Trophoblast cell (in vitro differentiated cells and primary cell): ENCODE measurements around the gene AMN.

Experiments used
- DNase-seq, 2 donors: peaks; one replicate each; pipeline ENCODE4 v3.0.0-alpha.2; 2016
- H2AFZ ChIP-seq: 2 replicates; pipeline ENCODE4 v1.6.1; 2013; ENCODE audit warnings: low read length, moderate library complexity, mild to moderate bottlenecking; ENCODE audit not compliant: insufficient read depth, poor library complexity
- H2AK5ac ChIP-seq: 2 replicates; pipeline ENCODE4 v1.6.1; 2013; ENCODE audit warnings: mild to moderate bottlenecking, low read length
- H2BK120ac ChIP-seq: 2 replicates; pipeline ENCODE4 v1.6.1; 2013; ENCODE audit warnings: low read length, mild to moderate bottlenecking, moderate library complexity; ENCODE audit not compliant: insufficient read depth, poor library complexity
- H2BK12ac ChIP-seq: 2 replicates; pipeline ENCODE4 v1.6.1; 2013; ENCODE audit warnings: mild to moderate bottlenecking, low read length, moderate library complexity
- H2BK5ac ChIP-seq: 2 replicates; pipeline ENCODE4 v1.6.1; 2013; ENCODE audit warnings: low read length, low read depth, moderate library complexity, mild to moderate bottlenecking; ENCODE audit not compliant: poor library complexity
- H3K14ac ChIP-seq: 2 replicates; pipeline ENCODE4 v1.6.1; 2013; ENCODE audit warnings: mild to moderate bottlenecking, low read length
- H3K18ac ChIP-seq: 2 replicates; pipeline ENCODE4 v1.6.1; 2013; ENCODE audit warnings: mild to moderate bottlenecking, low read length
- H3K23ac ChIP-seq: 2 replicates; pipeline ENCODE4 v1.6.1; 2013; ENCODE audit warnings: low read length
- H3K27ac ChIP-seq: 2 replicates; pipeline ENCODE4 v1.5.1; 2013; ENCODE audit warnings: low read depth, mild to moderate bottlenecking, inconsistent platforms, low read length, moderate library complexity
- H3K27me3 ChIP-seq: 2 replicates; pipeline ENCODE4 v1.6.1; 2013; ENCODE audit warnings: inconsistent platforms, mild to moderate bottlenecking, low read length, moderate library complexity; ENCODE audit not compliant: insufficient read depth
- H3K36me3 ChIP-seq, 2 experiments: 1 replicate in 1 of 2; 2 replicates in 1 of 2; pipeline ENCODE4 v1.6.1; 2013; ENCODE audit warnings: low read length in 2 of 2, mild to moderate bottlenecking in 2 of 2, moderate library complexity in 1 of 2; ENCODE audit not compliant: insufficient read depth in 2 of 2, control insufficient read depth in 1 of 2
- H3K4ac ChIP-seq: 2 replicates; pipeline ENCODE4 v1.6.1; 2013; ENCODE audit warnings: low read depth, mild to moderate bottlenecking, low read length, moderate library complexity
- H3K4me1 ChIP-seq, 2 experiments: 1 replicate in 1 of 2; 2 replicates in 1 of 2; pipeline ENCODE4 v1.6.1; 2013; ENCODE audit warnings: low read length in 2 of 2, mild to moderate bottlenecking in 2 of 2, moderate library complexity in 1 of 2; ENCODE audit not compliant: insufficient read depth in 2 of 2, control insufficient read depth in 1 of 2
- H3K4me2 ChIP-seq: 2 replicates; pipeline ENCODE4 v1.6.1; 2013; ENCODE audit warnings: inconsistent platforms, mild to moderate bottlenecking, low read length, moderate library complexity
- H3K4me3 ChIP-seq: 2 replicates; pipeline ENCODE4 v1.5.1; 2013; ENCODE audit warnings: mild to moderate bottlenecking, low read depth, low read length, inconsistent platforms
- H3K79me1 ChIP-seq: one replicate; pipeline ENCODE4 v1.6.1; 2013; ENCODE audit warnings: low read length
- H3K79me2 ChIP-seq: 2 replicates; pipeline ENCODE4 v1.6.1; 2013; ENCODE audit warnings: low read length, mild to moderate bottlenecking; ENCODE audit not compliant: control insufficient read depth, insufficient read depth, poor library complexity
- H3K9ac ChIP-seq: 2 replicates; pipeline ENCODE4 v1.6.1; 2013; ENCODE audit warnings: mild to moderate bottlenecking, low read length
- H3K9me3 ChIP-seq: 2 replicates; pipeline ENCODE4 v1.6.1; 2013; ENCODE audit warnings: low read depth, mild to moderate bottlenecking, control low read depth, inconsistent platforms, low read length; ENCODE audit not compliant: insufficient read depth
- H4K12ac ChIP-seq: 2 replicates; pipeline ENCODE4 v1.6.1; 2013; ENCODE audit warnings: low read depth, mild to moderate bottlenecking, low read length, moderate library complexity
- H4K8ac ChIP-seq: 2 replicates; pipeline ENCODE4 v1.6.1; 2013; ENCODE audit warnings: low read depth, mild to moderate bottlenecking, low read length, moderate library complexity
- H4K91ac ChIP-seq: one replicate; pipeline ENCODE4 v1.6.1; 2013; ENCODE audit warnings: low read depth, mild to moderate bottlenecking, low read length, moderate library complexity
- WGBS: extraction: QIAGEN DNeasy Blood & Tissue Kit; methylation state at CpG from one replicate; pipeline ENCODE4 v1.1.7; 2013; ENCODE audit warnings: missing lambda C conversion rate; ENCODE audit not compliant: insufficient read length, insufficient coverage; ENCODE audit errors: extremely low coverage; 5-methylcytosine and 5-hydroxymethylcytosine counted together

The AMN gene

GRCh38 chr14:102905116-102906108 is 17.1 kb upstream of the AMN start:
- Histone ChIP-seq H3K4me3 (no peak overlapping the region), H2AFZ (no peak overlapping the region), H3K79me1 (no peaks in the 10 kb centered on the region), H4K12ac (no peak overlapping the region), H4K91ac (no peak overlapping the region), H2BK120ac (no peak overlapping the region), H3K14ac (no peak overlapping the region), H2AK5ac (no peak overlapping the region), H3K9ac (no peak overlapping the region), H3K23ac (no peak overlapping the region), H3K27me3 (no peaks in the 10 kb centered on the region), H2BK5ac (no peak overlapping the region), H3K9me3 (peaks cover 14% of the 10 kb centered on the region), H4K8ac (no peak overlapping the region), H3K4ac (no peak overlapping the region), H2BK12ac (no peak overlapping the region), H3K4me2 (no peak overlapping the region), H3K4me1 (no peaks in the 10 kb centered on the region), H3K18ac (no peak overlapping the region), H3K79me2 (no peaks in the 10 kb centered on the region), H3K27ac (no peak overlapping the region), H3K36me3 (peaks cover 22 to 26% of the 10 kb centered on the region in 2 experiments)
- no peak for DNase-seq
- WGBS = no CpG with 5 or more reads among the region's 38 CpGs

- Histone ChIP-seq H4K12ac (no peak overlapping the region), H2BK12ac (no peak overlapping the region), H3K4ac (no peak overlapping the region), H4K8ac (no peak overlapping the region), H4K91ac (no peak overlapping the region), H3K14ac (no peak overlapping the region), H2AFZ (no peak overlapping the region), H3K9me3 (peaks cover 14% of the 10 kb centered on the region), H2BK120ac (no peak overlapping the region), H3K27ac (no peak overlapping the region), H3K79me1 (no peaks in the 10 kb centered on the region), H3K4me2 (no peak overlapping the region), H2BK5ac (no peak overlapping the region), H2AK5ac (no peak overlapping the region), H3K4me3 (no peak overlapping the region), H3K4me1 (peaks cover 0 to under 1% of the 10 kb centered on the region in 2 experiments), H3K23ac (no peak overlapping the region), H3K9ac (no peak overlapping the region), H3K27me3 (no peaks in the 10 kb centered on the region), H3K18ac (no peak overlapping the region), H3K36me3 (peaks cover 18 to 25% of the 10 kb centered on the region in 2 experiments), H3K79me2 (no peaks in the 10 kb centered on the region)
- no peak for DNase-seq
- no CpG with 5 or more reads among the region's 30 CpGs for WGBS
Observed at GRCh38 chr14:102906616-102907302, 15.7 kb upstream of the AMN start.

GRCh38 chr14:102907303-102907844 is 15.1 kb upstream of the AMN start:
- no peak overlapping the region for H2AK5ac ChIP-seq
- no peaks in the 10 kb centered on the region for H3K79me1 ChIP-seq
- H3K23ac ChIP-seq = no peak overlapping the region
- H2BK5ac ChIP-seq = no peak overlapping the region
- no peak overlapping the region for H3K9ac ChIP-seq
- no peak overlapping the region for H3K4me3 ChIP-seq
- H4K91ac ChIP-seq = no peak overlapping the region
- H3K4ac ChIP-seq = no peak overlapping the region
- H3K27ac ChIP-seq = no peak overlapping the region
- H3K14ac ChIP-seq = no peak overlapping the region
- peaks cover 0 to 6% of the 10 kb centered on the region in 2 experiments for H3K4me1 ChIP-seq
- H3K18ac ChIP-seq = no peak overlapping the region
- DNase-seq = no peak
- no peak overlapping the region for H3K4me2 ChIP-seq
- no peak overlapping the region for H2AFZ ChIP-seq
- H2BK120ac ChIP-seq = no peak overlapping the region
- H3K27me3 ChIP-seq = no peaks in the 10 kb centered on the region
- H2BK12ac ChIP-seq = no peak overlapping the region
- no peaks in the 10 kb centered on the region for H3K79me2 ChIP-seq
- H3K9me3 ChIP-seq = peaks cover 14% of the 10 kb centered on the region
- no CpG with 5 or more reads among the region's 33 CpGs for WGBS
- no peak overlapping the region for H4K8ac ChIP-seq
- no peak overlapping the region for H4K12ac ChIP-seq
- H3K36me3 ChIP-seq = peaks cover 18 to 23% of the 10 kb centered on the region in 2 experiments

- Histone ChIP-seq H3K9ac (no peak overlapping the region), H3K4me3 (no peak overlapping the region), H3K27me3 (no peaks in the 10 kb centered on the region), H3K79me1 (no peaks in the 10 kb centered on the region), H3K79me2 (no peaks in the 10 kb centered on the region), H3K4ac (no peak overlapping the region), H3K27ac (no peak overlapping the region), H2BK5ac (no peak overlapping the region), H2BK12ac (no peak overlapping the region), H4K12ac (no peak overlapping the region), H4K91ac (no peak overlapping the region), H2AFZ (no peak overlapping the region), H3K18ac (no peak overlapping the region), H2BK120ac (no peak overlapping the region), H4K8ac (no peak overlapping the region), H3K14ac (no peak overlapping the region), H2AK5ac (no peak overlapping the region), H3K36me3 (peaks cover 18 to 22% of the 10 kb centered on the region in 2 experiments), H3K9me3 (peaks cover 14% of the 10 kb centered on the region), H3K4me2 (no peak overlapping the region), H3K4me1 (peaks cover 0 to 9% of the 10 kb centered on the region in 2 experiments), H3K23ac (no peak overlapping the region)
- DNase-seq = no peak
- WGBS = no CpG with 5 or more reads among the region's 23 CpGs
Observed at GRCh38 chr14:102907980-102908730, 14.3 kb upstream of the AMN start.
